ENCODE data around the gene TOR1B. TPM values are rescaled to one million over a fixed set of nuclear protein-coding genes. Genes with fewer than 3 reads are reported as not detected.

Gene TOR1B
- total and polyA plus RNA-seq, 2 of the 4 experiments (the other 2 are of a cell fraction): 15.6 to 21.0 TPM

DNA sequence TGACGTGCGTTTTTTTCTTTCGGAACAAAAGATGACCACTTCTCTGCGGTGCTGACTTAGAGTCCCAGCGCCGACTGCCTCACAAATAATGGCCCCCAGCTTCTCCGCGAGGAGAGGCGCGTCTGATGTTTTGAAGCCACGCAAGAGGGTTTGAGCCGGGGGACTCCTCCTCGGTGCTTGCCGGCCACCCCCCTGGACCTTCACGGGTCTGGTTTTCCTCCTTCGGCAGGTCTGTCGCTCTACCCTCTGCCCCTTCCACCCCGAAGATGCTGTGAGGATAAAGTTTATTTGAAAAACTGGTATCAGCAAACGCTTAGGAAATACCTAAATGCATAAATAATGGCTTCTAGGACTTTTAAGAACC is 32.9 kb downstream of the TOR1B start:
- POLR2A ChIA-PET (ENCODE audit: unreplicated experiment): no interaction called here

More for the DNA sequence above, 32.9 kb downstream of the TOR1B start:
- Histone ChIP-seq H4K91ac (ENCODE audit: insufficient read depth, low read depth, low read length) (no peak overlapping the region), H3K23ac (ENCODE audit: low read depth, low read length) (peak overlapping the region; percentile 89), H3K4ac (ENCODE audit: low read depth, low read length) (no peak overlapping the region), H2BK15ac (ENCODE audit: low read depth, low read length) (no peak overlapping the region), H3K27me3 (ENCODE audit: control insufficient read depth, insufficient read depth, low read length) (no peaks in the 10 kb centered on the region), H3K9me1 (ENCODE audit: insufficient read depth, low read length) (peaks cover 20% of the 10 kb centered on the region), H3K79me1 (ENCODE audit: low read depth in 1 of 2, low read length in 2 of 2) (peaks cover 32 to 60% of the 10 kb centered on the region in 2 experiments), H3K4me1 (ENCODE audit: control insufficient read depth, insufficient read depth, low read length) (peaks cover 13% of the 10 kb centered on the region), H2AFZ (replicated peaks; ENCODE audit: low read length, poor library complexity) (peak overlapping the region; percentile 97), H3K56ac (ENCODE audit: extremely low read depth, insufficient read depth, low read length) (peak overlapping the region; percentile 68), H3K4me2 (ENCODE audit: low read depth, low read length) (peak overlapping the region; percentile 99), H2AK5ac (ENCODE audit: low read depth, low read length) (peak overlapping the region; percentile 63; the same call in 1 of the 2 replicates), H3K14ac (replicated peaks; ENCODE audit: low read depth, low read length) (peak overlapping the region; percentile 12), H3K27ac (ENCODE audit: insufficient read depth, low read length) (peak overlapping the region; percentile 26), H3K9me3 (ENCODE audit: control insufficient read depth, insufficient read depth, low read length) (no peaks in the 10 kb centered on the region), H4K8ac (ENCODE audit: low read depth in 2 of 2, low read length in 2 of 2) (peak overlapping the region in 1 of 2 experiments; percentile 44; a peak in 1 of 4 replicates), H2BK120ac (ENCODE audit: low read depth, low read length) (no peak overlapping the region), H4K20me1 (ENCODE audit: insufficient read depth, low read length) (peaks cover 11% of the 10 kb centered on the region), H4K5ac (ENCODE audit: low read depth, low read length) (no peak overlapping the region), H3K4me3 (ENCODE audit: insufficient read depth, low read depth, low read length) (peak overlapping the region; percentile 94), H3K18ac (ENCODE audit: low read depth, low read length) (no peak overlapping the region), H2BK20ac (ENCODE audit: low read depth, low read length) (no peak overlapping the region), H3K36me3 (ENCODE audit: control insufficient read depth, insufficient read depth, low read length) (peaks cover 7% of the 10 kb centered on the region), H2AK9ac (replicated peaks; ENCODE audit: low read depth, low read length, poor library complexity) (peak overlapping the region; percentile 95), H3K9ac (ENCODE audit: low read depth, low read length) (peak overlapping the region; percentile 68), H2BK5ac (ENCODE audit: low read depth, low read length, poor library complexity, severe bottlenecking) (no peak overlapping the region)
- CTCF ChIA-PET: no interaction called here
- intact Hi-C loops (cut with micrococcal nuclease) (loop anchor here (2.0 kb wide), 1 partner anchor 207 kb away; the partner anchor contains the start of gene FNBP1), dilution Hi-C loops (cut with HindIII; ENCODE audit: low sequenced_read_pairs, unreplicated experiment) (no loop called here), in situ Hi-C loops (cut with MboI; ENCODE audit: low sequenced_read_pairs) (no loop called here)
- ATAC-seq (ENCODE audit: low read depth) (no peak), DNase-seq (peak; percentile 40)
- TSS peak; percentile 61 for BruUV-seq (replicated peaks)
- TF ChIP-seq CHD1 (IDR thresholded peaks at IDR 0.05; ENCODE audit: low read depth, low read length) (no peak), MXI1 (IDR thresholded peaks at IDR 0.05; ENCODE audit: borderline replicate concordance, low read depth, low read length) (no peak), POLR2A (IDR thresholded peaks at IDR 0.05; ENCODE audit: low read depth, low read length) (no peak), SMC3 (IDR thresholded peaks at IDR 0.05; ENCODE audit: low read depth, low read length) (no peak), RAD21 (IDR thresholded peaks at IDR 0.05; ENCODE audit: low read length) (no peak), FOS (IDR thresholded peaks at IDR 0.05; ENCODE audit: low read depth, low read length) (no peak), RFX5 (IDR thresholded peaks at IDR 0.05; ENCODE audit: low read depth, low read length) (no peak), NFE2L2 (IDR thresholded peaks at IDR 0.05; ENCODE audit: low read depth, low read length) (no peak), BHLHE40 (IDR thresholded peaks at IDR 0.05; ENCODE audit: low read depth, low read length) (no peak), RCOR1 (IDR thresholded peaks at IDR 0.05; ENCODE audit: insufficient replicate concordance, low read length) (no peak), MAFK (IDR thresholded peaks at IDR 0.05; ENCODE audit: low read depth, low read length) (no peak), CEBPB (IDR thresholded peaks at IDR 0.05; ENCODE audit: low read depth, low read length) (no peak)
- TF ChIP-seq, protein P1, sequence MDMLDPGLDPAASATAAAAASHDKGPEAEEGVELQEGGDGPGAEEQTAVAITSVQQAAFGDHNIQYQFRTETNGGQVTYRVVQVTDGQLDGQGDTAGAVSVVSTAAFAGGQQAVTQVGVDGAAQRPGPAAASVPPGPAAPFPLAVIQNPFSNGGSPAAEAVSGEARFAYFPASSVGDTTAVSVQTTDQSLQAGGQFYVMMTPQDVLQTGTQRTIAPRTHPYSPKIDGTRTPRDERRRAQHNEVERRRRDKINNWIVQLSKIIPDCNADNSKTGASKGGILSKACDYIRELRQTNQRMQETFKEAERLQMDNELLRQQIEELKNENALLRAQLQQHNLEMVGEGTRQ (IDR thresholded peaks at IDR 0.05; ENCODE audit: low read depth, low read length): no peak
- TF ChIP-seq, protein P2, sequence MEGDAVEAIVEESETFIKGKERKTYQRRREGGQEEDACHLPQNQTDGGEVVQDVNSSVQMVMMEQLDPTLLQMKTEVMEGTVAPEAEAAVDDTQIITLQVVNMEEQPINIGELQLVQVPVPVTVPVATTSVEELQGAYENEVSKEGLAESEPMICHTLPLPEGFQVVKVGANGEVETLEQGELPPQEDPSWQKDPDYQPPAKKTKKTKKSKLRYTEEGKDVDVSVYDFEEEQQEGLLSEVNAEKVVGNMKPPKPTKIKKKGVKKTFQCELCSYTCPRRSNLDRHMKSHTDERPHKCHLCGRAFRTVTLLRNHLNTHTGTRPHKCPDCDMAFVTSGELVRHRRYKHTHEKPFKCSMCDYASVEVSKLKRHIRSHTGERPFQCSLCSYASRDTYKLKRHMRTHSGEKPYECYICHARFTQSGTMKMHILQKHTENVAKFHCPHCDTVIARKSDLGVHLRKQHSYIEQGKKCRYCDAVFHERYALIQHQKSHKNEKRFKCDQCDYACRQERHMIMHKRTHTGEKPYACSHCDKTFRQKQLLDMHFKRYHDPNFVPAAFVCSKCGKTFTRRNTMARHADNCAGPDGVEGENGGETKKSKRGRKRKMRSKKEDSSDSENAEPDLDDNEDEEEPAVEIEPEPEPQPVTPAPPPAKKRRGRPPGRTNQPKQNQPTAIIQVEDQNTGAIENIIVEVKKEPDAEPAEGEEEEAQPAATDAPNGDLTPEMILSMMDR (conservative IDR thresholded peaks at IDR 0.05; ENCODE audit: low read depth, low read length): no peak
- TF ChIP-seq, protein P3, sequence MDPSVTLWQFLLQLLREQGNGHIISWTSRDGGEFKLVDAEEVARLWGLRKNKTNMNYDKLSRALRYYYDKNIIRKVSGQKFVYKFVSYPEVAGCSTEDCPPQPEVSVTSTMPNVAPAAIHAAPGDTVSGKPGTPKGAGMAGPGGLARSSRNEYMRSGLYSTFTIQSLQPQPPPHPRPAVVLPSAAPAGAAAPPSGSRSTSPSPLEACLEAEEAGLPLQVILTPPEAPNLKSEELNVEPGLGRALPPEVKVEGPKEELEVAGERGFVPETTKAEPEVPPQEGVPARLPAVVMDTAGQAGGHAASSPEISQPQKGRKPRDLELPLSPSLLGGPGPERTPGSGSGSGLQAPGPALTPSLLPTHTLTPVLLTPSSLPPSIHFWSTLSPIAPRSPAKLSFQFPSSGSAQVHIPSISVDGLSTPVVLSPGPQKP (IDR thresholded peaks at IDR 0.05; ENCODE audit: borderline replicate concordance, low read depth, low read length): no peak
- WGBS, 2 experiments (ENCODE audit: extremely low coverage in 2 of 2, insufficient read length in 1 of 2): 3% methylated on average over 8 of the region's 19 CpGs; no CpG with 5 or more reads in 1 of the 2 experiments

Measured in IMR-90 (cell line).